GM12878 (cell line): ENCODE measurements around the gene LEMD2. TPM values are rescaled to one million over a fixed set of nuclear protein-coding genes. Genes with fewer than 3 reads are reported as not detected.

Experiments
- ATAC-seq: fragments of 200-7000 bp; cut with Tn5 transposase; 3 replicates; pipeline ENCODE4 v1.9.1; 2020; ENCODE audit warnings: mild to moderate bottlenecking, moderate library complexity
- BruUV-seq: library from RNA; stranded (reverse); fragments of 400-500 nt; replicated peaks from 2 replicates; lab custom pipeline; 2021; lab: Mats Ljungman, UMichigan
- CTCF ChIA-PET: fragments of 300-600 bp; sonication (Branson Sonifier 250); formaldehyde crosslinking; extraction: SDS; loops from one replicate; lab custom pipeline; 2021; ENCODE audit warnings: inconsistent platforms; lab: Yijun Ruan, JAX
- POLR2A ChIA-PET: fragments of 350-600 bp; formaldehyde crosslinking; extraction: SDS; loops from one replicate; lab custom pipeline; 2021; ENCODE audit warnings: inconsistent platforms; lab: Charles Lee
- RAD21 ChIA-PET: fragments of 300-600 bp; sonication (Branson Sonifier 250); formaldehyde crosslinking; loops from one replicate; lab custom pipeline; 2023; ENCODE audit warnings: antibody characterized with exemption; ENCODE audit not compliant: unreplicated experiment; lab: Charles Lee
- SMC1A ChIA-PET: fragments of 300-600 bp; sonication (Branson Sonifier 250); formaldehyde crosslinking; loops from one replicate; lab custom pipeline; 2023; ENCODE audit not compliant: unreplicated experiment, uncharacterized antibody; lab: Charles Lee
- DNase-seq: peaks from one replicate; pipeline ENCODE4 v3.0.0-alpha.2; 2011; ENCODE audit warnings: low read depth, low spot score
- FAIRE-seq: peaks from 3 replicates; lab custom pipeline; 2011; peaks lifted over from hg19 to GRCh38; lab: Jason Lieb, UNC
- H2AFZ ChIP-seq: 2 replicates; pipeline ENCODE4 v1.6.0; 2011; ENCODE audit warnings: low read depth, low read length, control low read depth; ENCODE audit not compliant: control insufficient read depth
- H3K27ac ChIP-seq: 2 replicates; pipeline ENCODE4 v1.5.1; 2011; ENCODE audit warnings: control low read depth; ENCODE audit not compliant: control insufficient read depth, insufficient read depth
- H3K27me3 ChIP-seq, 2 experiments: replicated peaks in 1 of 2; 2 replicates each; pipeline versions ENCODE4 v1.6.0 to v1.6.1; 2011; ENCODE audit warnings: low read length in 1 of 2; ENCODE audit not compliant: control insufficient read depth in 2 of 2, insufficient read depth in 2 of 2
- H3K36me3 ChIP-seq, 2 experiments: 2 replicates each; pipeline ENCODE4 v1.5.1; 2011; ENCODE audit warnings: low read length in 1 of 2; ENCODE audit not compliant: control insufficient read depth in 2 of 2, insufficient read depth in 2 of 2
- H3K4me1 ChIP-seq: 2 replicates; pipeline ENCODE4 v1.6.1; 2011; ENCODE audit warnings: mild to moderate bottlenecking, low read length, moderate library complexity, mixed read lengths; ENCODE audit not compliant: control insufficient read depth, insufficient read depth
- H3K4me2 ChIP-seq: 2 replicates; pipeline ENCODE4 v1.6.0; 2011; ENCODE audit warnings: control low read depth; ENCODE audit not compliant: control insufficient read depth, insufficient read depth
- H3K4me3 ChIP-seq: fragments of 200-600 bp; sonication (generic); 2 replicates; pipeline ENCODE4 v1.5.1; 2016
- H3K79me2 ChIP-seq: 2 replicates; pipeline ENCODE4 v1.6.0; 2011; ENCODE audit warnings: low read length; ENCODE audit not compliant: control insufficient read depth, insufficient read depth
- H3K9ac ChIP-seq: 2 replicates; pipeline ENCODE4 v1.8.0; 2011; ENCODE audit warnings: low read length, control low read depth, mixed read lengths; ENCODE audit not compliant: control insufficient read depth, insufficient read depth
- H3K9me3 ChIP-seq: replicated peaks from 3 replicates; pipeline ENCODE4 v1.5.1; 2011; ENCODE audit warnings: mild to moderate bottlenecking, low read length; ENCODE audit not compliant: control insufficient read depth, insufficient read depth
- H4K20me1 ChIP-seq: 2 replicates; pipeline ENCODE4 v1.6.0; 2011; ENCODE audit not compliant: control insufficient read depth, insufficient read depth
- BCL11A ChIP-seq: IDR thresholded peaks from 2 replicates; pipeline ENCODE4 v1.6.1; 2011; ENCODE audit warnings: low read depth, low read length
- HDAC6 ChIP-seq: fragments of 200-600 bp; sonication (generic); IDR thresholded peaks from one replicate; pipeline ENCODE4 v1.8.0; 2017; ENCODE audit warnings: antibody characterized with exemption; ENCODE audit not compliant: unreplicated experiment
- SREBF2 ChIP-seq: IDR thresholded peaks from 2 replicates; pipeline ENCODE4 v1.6.1; 2012; ENCODE audit warnings: mild to moderate bottlenecking, low read length
- SRF ChIP-seq, 2 experiments: IDR thresholded peaks; 2 replicates each; pipeline ENCODE4 v1.6.1; 2011; ENCODE audit warnings: low read depth in 2 of 2, low read length in 2 of 2, mild to moderate bottlenecking in 1 of 2, moderate library complexity in 1 of 2
- ZNF207 ChIP-seq: fragments of 450-650 bp; IDR thresholded peaks from 2 replicates; pipeline ENCODE4 v1.6.1; 2014; ENCODE audit warnings: antibody characterized with exemption, mild to moderate bottlenecking, borderline replicate concordance
- WGBS: methylation state at CpG from one replicate; pipeline ENCODE4 v1.1.6; 2016; ENCODE audit warnings: low lambda C conversion rate; ENCODE audit not compliant: insufficient replicate concordance, insufficient coverage; ENCODE audit errors: missing lambda C conversion rate; 5-methylcytosine and 5-hydroxymethylcytosine counted together
- in situ Hi-C: fragments of 300-500 bp; cut with MboI; formaldehyde crosslinking; loops from 9 replicates; pipeline ENCODE4 v1.14.3; 2018; ENCODE audit warnings: mixed read lengths
- intact Hi-C: fragments of 100-400 bp; cut with micrococcal nuclease; formaldehyde crosslinking; loops from one replicate; pipeline ENCODE4 v1.14.2; 2022; ENCODE audit not compliant: unreplicated experiment
- polyA plus RNA-seq, 11 experiments: library from polyadenylated mRNA; depleted of rRNA in 4 of 11; unstranded in 6 of 11; stranded (reverse) in 5 of 11; fragments of >200 nt; fragmentation: Nextera tagmentation in 4 of 11; fragmentation: Illumina TruSeq in 1 of 11; extraction: Ambion mirVana in 4 of 11; extraction: Trizol in 1 of 11; gene quantifications; 1 replicate in 1 of 11; 2 replicates in 10 of 11; pipeline versions ENCODE4 v1.2.1 to v1.2.3, GENCODE V29; 2011 to 2016; ENCODE audit warnings: inconsistent platforms in 2 of 11, missing spikeins in 2 of 11, low read depth in 1 of 11
- total RNA-seq, 4 experiments: library from RNA; depleted of rRNA in 3 of 4; stranded (reverse); fragments of >200 nt in 3 of 4; fragmentation: Illumina TruSeq in 1 of 4; extraction: Trizol in 1 of 4; gene quantifications; 2 replicates each; pipeline versions ENCODE4 v1.2.1 to v1.2.3, GENCODE V29; 2013 to 2021
- TF ChIP-seq, protein P1 (sequence below): fragments of 450-650 bp; IDR thresholded peaks from 2 replicates; pipeline ENCODE4 v1.6.1; 2018; ENCODE audit warnings: borderline replicate concordance, mild to moderate bottlenecking; ENCODE audit not compliant: partially characterized antibody
- TF ChIP-seq, protein P2 (sequence below): fragments of 450-650 bp; IDR thresholded peaks from 2 replicates; pipeline ENCODE4 v1.6.1; 2016; ENCODE audit warnings: mild to moderate bottlenecking, moderate library complexity, borderline replicate concordance
- TF ChIP-seq, protein P3 (sequence below), 3 experiments: IDR thresholded peaks in 2 of 3; conservative IDR thresholded peaks in 1 of 3; 2 replicates each; pipeline ENCODE4 v1.5.1; 2011; ENCODE audit warnings: low read depth in 3 of 3, low read length in 3 of 3, mild to moderate bottlenecking in 3 of 3, control low read depth in 2 of 3, moderate library complexity in 2 of 3, inconsistent platforms in 1 of 3, mixed read lengths in 1 of 3; ENCODE audit not compliant: control insufficient read depth in 2 of 3, insufficient read depth in 1 of 3; ENCODE audit errors: extremely low read depth in 1 of 3

LEMD2 gene
- total and polyA plus RNA-seq, 10 of the 15 experiments (the other 5 are each of a cell fraction or from before 2014, with no cell fraction given), result 0.45 to 47.1 (median 22.8) TPM

DNA sequence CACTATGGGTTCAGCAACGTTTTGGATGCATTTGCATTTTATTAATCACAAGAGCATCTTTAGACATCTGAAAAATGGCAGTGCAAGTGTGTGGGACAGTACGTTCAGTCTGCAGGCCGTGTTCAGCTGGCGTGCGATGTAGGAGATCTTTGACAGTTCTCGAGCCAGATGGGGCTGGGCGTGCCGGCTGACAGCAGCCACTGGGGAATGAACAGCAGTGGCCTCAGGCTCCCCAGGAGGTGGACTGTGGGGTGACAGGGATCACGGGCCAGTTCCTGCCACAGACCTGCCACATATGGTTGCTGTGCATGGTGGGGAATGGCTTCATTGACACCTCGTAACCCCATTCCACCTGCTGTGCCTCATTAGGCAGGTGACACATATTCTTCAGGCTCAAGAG lies 31.3 kb upstream of the LEMD2 start:
- H3K4me3 ChIP-seq, result no peak overlapping the region
- no peak for FAIRE-seq
- no TSS peak for BruUV-seq
- ChIA-PET SMC1A (interaction anchor here (1.0 kb wide), 1 partner anchor 33 kb away, joined by 3 read pairs; no protein-coding TSS in a partner anchor), RAD21 (no interaction called here), POLR2A (interaction anchor here (0.6 kb wide), 1 partner anchor 46 kb away, joined by 3 read pairs; no protein-coding TSS in a partner anchor), CTCF (no interaction called here)
- no peak overlapping the region for H2AFZ ChIP-seq
- no peaks in the 10 kb centered on the region for H3K36me3 ChIP-seq
- WGBS, result 38% methylated on average over 10 of the region's 10 CpGs
- H3K27me3 ChIP-seq, result peaks cover 2 to 3% of the 10 kb centered on the region in 2 experiments; a peak in 3 of 4 replicates
- H3K79me2 ChIP-seq, result no peaks in the 10 kb centered on the region
- no peak overlapping the region for H3K9ac ChIP-seq
- H3K4me1 ChIP-seq, result no peaks in the 10 kb centered on the region
- no peak overlapping the region for H3K4me2 ChIP-seq
- ATAC-seq, result no peak
- no peak for DNase-seq
- no peaks in the 10 kb centered on the region for H3K9me3 ChIP-seq
- intact Hi-C loops (no loop called here), in situ Hi-C loops (no loop called here)
- 0 out of 2 replicates have a peak, but pooled peaks cover 3% of the 10 kb centered on the region for H4K20me1 ChIP-seq
- TF ChIP-seq HDAC6 (no peak), ZNF207 (no peak)
- TF ChIP-seq, protein P1, sequence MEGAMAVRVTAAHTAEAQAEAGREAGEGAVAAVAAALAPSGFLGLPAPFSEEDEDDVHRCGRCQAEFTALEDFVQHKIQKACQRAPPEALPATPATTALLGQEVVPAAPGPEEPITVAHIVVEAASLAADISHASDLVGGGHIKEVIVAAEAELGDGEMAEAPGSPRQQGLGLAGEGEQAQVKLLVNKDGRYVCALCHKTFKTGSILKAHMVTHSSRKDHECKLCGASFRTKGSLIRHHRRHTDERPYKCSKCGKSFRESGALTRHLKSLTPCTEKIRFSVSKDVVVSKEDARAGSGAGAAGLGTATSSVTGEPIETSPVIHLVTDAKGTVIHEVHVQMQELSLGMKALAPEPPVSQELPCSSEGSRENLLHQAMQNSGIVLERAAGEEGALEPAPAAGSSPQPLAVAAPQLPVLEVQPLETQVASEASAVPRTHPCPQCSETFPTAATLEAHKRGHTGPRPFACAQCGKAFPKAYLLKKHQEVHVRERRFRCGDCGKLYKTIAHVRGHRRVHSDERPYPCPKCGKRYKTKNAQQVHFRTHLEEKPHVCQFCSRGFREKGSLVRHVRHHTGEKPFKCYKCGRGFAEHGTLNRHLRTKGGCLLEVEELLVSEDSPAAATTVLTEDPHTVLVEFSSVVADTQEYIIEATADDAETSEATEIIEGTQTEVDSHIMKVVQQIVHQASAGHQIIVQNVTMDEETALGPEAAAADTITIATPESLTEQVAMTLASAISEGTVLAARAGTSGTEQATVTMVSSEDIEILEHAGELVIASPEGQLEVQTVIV, result no peak
- no peak overlapping the region for H3K27ac ChIP-seq

GRCh38 chr6:33819021-33819420 lies 30.1 kb upstream of the LEMD2 start:
- H3K79me2 ChIP-seq, result no peaks in the 10 kb centered on the region
- no peak overlapping the region for H2AFZ ChIP-seq
- DNase-seq (no peak), ATAC-seq (no peak), FAIRE-seq (no peak)
- POLR2A ChIA-PET, result no interaction called here
- RAD21 ChIA-PET, result no interaction called here
- peaks cover 2 to 3% of the 10 kb centered on the region in 2 experiments; a peak in 3 of 4 replicates for H3K27me3 ChIP-seq
- CTCF ChIA-PET, result interaction anchor here (1.1 kb wide), 1 partner anchor 48 kb away, joined by 5 read pairs; no protein-coding TSS in a partner anchor
- no peak overlapping the region for H3K4me2 ChIP-seq
- H3K27ac ChIP-seq, result no peak overlapping the region
- H3K4me1 ChIP-seq, result no peaks in the 10 kb centered on the region
- H4K20me1 ChIP-seq, result 0 out of 2 replicates have a peak, but pooled peaks cover 3% of the 10 kb centered on the region
- in situ Hi-C loops, result no loop called here
- no TSS peak for BruUV-seq
- no peak overlapping the region for H3K9ac ChIP-seq
- SMC1A ChIA-PET, result no interaction called here
- 3% methylated on average over 4 of the region's 4 CpGs for WGBS
- H3K9me3 ChIP-seq, result no peaks in the 10 kb centered on the region
- H3K4me3 ChIP-seq, result no peak overlapping the region
- intact Hi-C loops, result no loop called here
- no peaks in the 10 kb centered on the region for H3K36me3 ChIP-seq
- no peak for TF ChIP-seq SREBF2
- no peak for TF ChIP-seq BCL11A
- no peak for TF ChIP-seq SRF (IDR thresholded peaks at IDR 0.05; ENCODE audit: low read depth in 2 of 2, low read length in 2 of 2)
- TF ChIP-seq, protein P2, sequence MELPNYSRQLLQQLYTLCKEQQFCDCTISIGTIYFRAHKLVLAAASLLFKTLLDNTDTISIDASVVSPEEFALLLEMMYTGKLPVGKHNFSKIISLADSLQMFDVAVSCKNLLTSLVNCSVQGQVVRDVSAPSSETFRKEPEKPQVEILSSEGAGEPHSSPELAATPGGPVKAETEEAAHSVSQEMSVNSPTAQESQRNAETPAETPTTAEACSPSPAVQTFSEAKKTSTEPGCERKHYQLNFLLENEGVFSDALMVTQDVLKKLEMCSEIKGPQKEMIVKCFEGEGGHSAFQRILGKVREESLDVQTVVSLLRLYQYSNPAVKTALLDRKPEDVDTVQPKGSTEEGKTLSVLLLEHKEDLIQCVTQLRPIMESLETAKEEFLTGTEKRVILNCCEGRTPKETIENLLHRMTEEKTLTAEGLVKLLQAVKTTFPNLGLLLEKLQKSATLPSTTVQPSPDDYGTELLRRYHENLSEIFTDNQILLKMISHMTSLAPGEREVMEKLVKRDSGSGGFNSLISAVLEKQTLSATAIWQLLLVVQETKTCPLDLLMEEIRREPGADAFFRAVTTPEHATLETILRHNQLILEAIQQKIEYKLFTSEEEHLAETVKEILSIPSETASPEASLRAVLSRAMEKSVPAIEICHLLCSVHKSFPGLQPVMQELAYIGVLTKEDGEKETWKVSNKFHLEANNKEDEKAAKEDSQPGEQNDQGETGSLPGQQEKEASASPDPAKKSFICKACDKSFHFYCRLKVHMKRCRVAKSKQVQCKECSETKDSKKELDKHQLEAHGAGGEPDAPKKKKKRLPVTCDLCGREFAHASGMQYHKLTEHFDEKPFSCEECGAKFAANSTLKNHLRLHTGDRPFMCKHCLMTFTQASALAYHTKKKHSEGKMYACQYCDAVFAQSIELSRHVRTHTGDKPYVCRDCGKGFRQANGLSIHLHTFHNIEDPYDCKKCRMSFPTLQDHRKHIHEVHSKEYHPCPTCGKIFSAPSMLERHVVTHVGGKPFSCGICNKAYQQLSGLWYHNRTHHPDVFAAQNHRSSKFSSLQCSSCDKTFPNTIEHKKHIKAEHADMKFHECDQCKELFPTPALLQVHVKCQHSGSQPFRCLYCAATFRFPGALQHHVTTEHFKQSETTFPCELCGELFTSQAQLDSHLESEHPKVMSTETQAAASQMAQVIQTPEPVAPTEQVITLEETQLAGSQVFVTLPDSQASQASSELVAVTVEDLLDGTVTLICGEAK, result no peak
- TF ChIP-seq, protein P3, sequence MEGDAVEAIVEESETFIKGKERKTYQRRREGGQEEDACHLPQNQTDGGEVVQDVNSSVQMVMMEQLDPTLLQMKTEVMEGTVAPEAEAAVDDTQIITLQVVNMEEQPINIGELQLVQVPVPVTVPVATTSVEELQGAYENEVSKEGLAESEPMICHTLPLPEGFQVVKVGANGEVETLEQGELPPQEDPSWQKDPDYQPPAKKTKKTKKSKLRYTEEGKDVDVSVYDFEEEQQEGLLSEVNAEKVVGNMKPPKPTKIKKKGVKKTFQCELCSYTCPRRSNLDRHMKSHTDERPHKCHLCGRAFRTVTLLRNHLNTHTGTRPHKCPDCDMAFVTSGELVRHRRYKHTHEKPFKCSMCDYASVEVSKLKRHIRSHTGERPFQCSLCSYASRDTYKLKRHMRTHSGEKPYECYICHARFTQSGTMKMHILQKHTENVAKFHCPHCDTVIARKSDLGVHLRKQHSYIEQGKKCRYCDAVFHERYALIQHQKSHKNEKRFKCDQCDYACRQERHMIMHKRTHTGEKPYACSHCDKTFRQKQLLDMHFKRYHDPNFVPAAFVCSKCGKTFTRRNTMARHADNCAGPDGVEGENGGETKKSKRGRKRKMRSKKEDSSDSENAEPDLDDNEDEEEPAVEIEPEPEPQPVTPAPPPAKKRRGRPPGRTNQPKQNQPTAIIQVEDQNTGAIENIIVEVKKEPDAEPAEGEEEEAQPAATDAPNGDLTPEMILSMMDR (IDR thresholded peaks at IDR 0.05 in 2 of 3, conservative IDR thresholded peaks at IDR 0.05 in 1 of 3; ENCODE audit: control insufficient read depth in 2 of 3, extremely low read depth in 1 of 3, insufficient read depth in 1 of 3, low read depth in 3 of 3, low read length in 3 of 3), result no peak
